Stomach (tissue), 4 donors: ENCODE results near the gene PPP2R2B.

Experiments used
- CTCF ChIP-seq, 7 experiments: fragments of 450-650 bp in 4 of 7; fragments of 200-600 bp in 3 of 7; sonication (generic) in 3 of 7; IDR thresholded peaks; one replicate each; pipeline ENCODE4 v1.5.1; 2016 to 2019; ENCODE audit warnings: antibody characterized with exemption in 7 of 7, control low read depth in 2 of 7, mild to moderate bottlenecking in 1 of 7
- EP300 ChIP-seq: sonication (generic); formaldehyde crosslinking; IDR thresholded peaks from one replicate; pipeline ENCODE4 v1.6.1; 2017; ENCODE audit warnings: antibody characterized with exemption
- POLR2A ChIP-seq, 4 donors: fragments of 450-650 bp; IDR thresholded peaks; one replicate each; pipeline ENCODE4 v1.6.1; 2016; ENCODE audit warnings: antibody characterized with exemption in 4 of 4, control low read depth in 2 of 4, mild to moderate bottlenecking in 1 of 4, moderate library complexity in 1 of 4
- POLR2AphosphoS5 ChIP-seq, 3 donors: sonication (generic); formaldehyde crosslinking; IDR thresholded peaks; one replicate each; pipeline ENCODE4 v1.6.1; 2016; ENCODE audit warnings: antibody characterized with exemption in 3 of 3

GRCh38 chr5:146902471-146902870 lies 23.9 kb upstream of the PPP2R2B start:
- TF ChIP-seq EP300 (no peak), CTCF (IDR thresholded peaks at IDR 0.05) (no peak), POLR2A (IDR thresholded peaks at IDR 0.05) (no peak), POLR2AphosphoS5 (IDR thresholded peaks at IDR 0.05) (no peak)
